Measurements from ENCODE around the gene NHEJ1.
A peak's percentile ranks its signal among the peaks of the same experiment; 100 is the strongest.
"Not testable (repeated sequence)": the region's sequence is repeated elsewhere in the genome, so short reads cannot be mapped to it uniquely, and the experiment has no call there.

NHEJ1 gene, protein sequence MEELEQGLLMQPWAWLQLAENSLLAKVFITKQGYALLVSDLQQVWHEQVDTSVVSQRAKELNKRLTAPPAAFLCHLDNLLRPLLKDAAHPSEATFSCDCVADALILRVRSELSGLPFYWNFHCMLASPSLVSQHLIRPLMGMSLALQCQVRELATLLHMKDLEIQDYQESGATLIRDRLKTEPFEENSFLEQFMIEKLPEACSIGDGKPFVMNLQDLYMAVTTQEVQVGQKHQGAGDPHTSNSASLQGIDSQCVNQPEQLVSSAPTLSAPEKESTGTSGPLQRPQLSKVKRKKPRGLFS

DNA sequence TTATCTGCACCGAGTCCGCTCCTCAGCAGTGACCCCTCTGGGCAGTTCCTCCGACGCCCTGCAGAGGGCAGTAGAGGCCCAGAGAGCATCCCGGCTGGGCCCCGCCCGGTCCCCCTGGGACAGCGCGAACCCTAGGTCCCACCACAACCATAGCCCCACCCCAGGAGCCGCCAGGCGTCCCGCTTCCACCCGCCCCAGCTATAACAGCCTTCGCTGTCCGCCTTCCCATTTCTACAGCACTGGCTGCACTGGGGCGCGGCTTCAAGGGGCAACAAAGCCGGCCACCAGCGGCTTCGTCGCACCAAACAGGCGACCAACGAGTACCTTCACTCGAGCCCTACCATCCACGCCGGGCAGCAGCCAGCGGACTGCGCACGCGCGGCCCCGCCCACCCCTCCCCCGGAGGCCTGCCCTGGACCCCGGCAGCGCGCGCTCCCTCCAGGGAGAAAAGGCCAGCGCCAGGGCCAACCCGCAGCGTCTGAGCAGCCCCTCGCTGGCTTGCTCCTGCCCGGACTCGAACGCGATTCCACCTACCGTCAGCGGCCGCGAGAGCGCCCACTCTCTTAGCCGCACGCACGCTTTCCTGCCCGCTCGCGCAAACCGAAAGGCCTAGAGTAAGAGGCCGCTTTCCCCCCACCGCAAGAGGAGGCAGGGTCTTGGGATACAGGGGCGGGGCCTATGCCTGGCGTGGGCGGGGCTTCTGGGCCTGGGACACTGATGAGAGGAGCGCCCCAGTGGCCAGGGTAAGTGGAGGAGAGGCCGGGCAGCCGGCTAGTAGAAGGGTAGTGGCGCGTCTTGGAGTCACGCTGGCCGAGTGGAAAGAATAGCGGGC lies at the start of gene NHEJ1:
Gene NHEJ1 (minus strand): TSS at position 630 of the 832 bp plus-strand sequence. CDS start 2,453 bp downstream, outside the sequence.
- peak; percentile 97 for DNase-seq

DNA sequence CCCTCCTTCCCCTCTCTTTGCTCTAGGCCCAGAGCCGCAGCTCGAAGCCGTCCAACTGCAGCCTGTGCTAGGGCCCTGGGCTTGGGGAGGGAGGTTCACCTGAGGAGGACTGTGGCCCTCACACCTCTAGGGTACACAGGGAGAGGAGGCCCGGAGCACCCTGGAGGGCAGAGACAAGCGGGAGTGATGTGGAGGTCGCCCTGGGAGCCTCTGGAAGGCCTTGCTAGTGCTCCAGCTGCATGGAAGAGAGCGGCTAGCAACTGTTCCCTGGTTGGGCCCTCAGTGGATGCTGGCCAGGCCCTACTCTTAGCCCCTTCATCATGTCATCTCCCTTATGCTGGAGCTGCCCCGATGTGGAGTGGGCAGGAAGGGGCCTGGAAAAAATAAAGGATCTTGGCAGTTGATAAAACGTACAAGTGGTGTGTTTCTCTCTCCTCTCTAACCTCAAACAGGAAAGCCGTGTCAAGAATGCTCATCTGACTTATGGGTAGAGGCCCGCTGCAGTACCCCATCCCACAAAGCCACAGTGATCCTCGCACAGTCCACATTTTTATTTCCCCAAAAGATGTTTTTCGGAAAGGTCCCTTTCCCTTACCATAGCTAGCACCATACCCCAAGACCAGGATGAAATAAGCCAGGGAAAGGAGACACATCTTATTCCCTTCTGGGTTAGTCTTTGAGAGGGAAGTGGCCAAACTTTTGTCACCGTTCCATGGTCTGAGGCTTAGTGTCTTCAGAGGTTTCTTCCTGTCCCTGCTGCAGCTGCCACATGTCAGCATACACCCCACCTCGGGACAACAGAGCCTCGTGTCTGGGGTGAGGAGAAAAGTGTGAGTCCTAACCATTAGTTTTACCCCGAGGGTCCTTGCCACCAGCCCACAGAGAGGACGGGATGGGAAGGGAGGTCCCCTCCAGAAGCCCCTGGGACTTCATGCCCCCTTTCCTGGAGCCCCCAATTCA lies 48.9 kb upstream of the NHEJ1 start:
- DNase-seq: peak; percentile 73

DNA sequence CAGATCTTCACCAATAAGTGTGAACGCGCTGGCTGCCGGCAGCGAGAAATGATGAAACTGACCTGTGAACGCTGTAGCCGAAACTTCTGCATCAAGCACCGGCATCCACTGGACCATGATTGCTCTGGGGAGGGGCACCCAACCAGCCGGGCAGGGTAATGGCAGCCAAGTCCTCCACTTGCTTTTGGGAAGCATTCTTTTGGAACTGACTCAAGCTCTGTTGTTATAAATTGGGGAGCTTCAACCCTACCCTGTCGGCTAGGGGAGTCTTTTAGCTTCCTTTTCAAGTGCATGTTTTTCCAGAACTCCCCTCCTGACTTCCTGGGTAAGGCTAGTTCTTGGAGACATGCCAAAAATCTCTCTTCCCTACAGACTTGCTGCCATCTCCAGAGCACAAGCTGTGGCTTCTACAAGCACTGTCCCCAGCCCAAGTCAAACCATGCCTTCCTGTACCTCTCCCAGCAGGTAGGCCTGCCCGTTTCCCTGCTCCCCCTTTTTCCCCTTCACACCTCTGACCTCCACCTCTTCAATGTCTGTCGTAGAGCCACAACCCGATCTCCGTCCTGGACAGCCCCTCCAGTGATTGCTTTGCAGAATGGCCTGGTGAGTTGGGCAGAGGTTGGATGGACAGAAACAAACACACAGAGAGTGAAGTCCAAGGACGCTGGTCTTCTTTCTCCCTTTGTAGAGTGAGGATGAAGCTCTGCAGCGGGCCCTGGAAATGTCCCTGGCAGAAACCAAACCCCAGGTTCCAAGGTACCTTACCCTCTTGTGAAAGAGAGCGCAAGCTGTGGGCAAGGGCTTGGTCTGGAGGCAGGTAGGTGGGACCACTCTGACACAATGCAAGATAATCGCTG lies 47.5 kb upstream of the NHEJ1 start:
- peak; percentile 26 for DNase-seq

DNA sequence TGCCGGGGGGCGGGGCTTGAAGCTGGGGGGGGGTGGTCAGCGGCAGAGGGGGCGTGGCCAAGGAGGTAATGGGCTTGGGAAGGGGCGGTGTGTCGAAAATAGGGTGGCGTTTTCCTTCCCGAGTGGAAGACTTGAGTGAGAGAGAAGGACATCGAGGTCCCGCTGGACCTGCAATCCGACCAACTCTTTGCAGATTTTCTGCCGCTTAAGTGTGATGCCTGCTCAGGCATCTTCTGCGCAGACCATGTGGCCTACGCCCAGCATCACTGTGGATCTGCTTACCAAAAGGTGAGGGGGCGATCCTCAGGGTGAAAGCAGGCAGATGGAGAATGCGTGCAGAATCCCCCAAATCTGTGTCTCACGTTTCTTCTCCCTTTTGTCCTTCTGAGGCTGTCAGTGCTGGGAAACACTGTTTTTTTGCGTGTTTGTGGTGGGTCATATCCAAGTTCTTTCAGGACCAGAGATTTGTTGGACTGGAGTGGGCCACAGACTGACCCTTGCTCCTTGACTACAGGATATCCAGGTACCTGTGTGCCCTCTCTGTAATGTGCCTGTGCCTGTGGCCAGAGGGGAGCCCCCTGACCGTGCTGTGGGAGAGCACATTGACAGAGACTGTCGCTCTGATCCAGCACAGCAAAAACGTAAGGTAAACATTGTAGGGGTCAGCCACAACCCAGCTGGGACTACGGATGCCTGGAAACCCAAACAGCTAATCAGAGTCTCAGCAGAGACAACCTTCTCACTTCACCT lies 46.7 kb upstream of the NHEJ1 start:
- DNase-seq: no peak

DNA sequence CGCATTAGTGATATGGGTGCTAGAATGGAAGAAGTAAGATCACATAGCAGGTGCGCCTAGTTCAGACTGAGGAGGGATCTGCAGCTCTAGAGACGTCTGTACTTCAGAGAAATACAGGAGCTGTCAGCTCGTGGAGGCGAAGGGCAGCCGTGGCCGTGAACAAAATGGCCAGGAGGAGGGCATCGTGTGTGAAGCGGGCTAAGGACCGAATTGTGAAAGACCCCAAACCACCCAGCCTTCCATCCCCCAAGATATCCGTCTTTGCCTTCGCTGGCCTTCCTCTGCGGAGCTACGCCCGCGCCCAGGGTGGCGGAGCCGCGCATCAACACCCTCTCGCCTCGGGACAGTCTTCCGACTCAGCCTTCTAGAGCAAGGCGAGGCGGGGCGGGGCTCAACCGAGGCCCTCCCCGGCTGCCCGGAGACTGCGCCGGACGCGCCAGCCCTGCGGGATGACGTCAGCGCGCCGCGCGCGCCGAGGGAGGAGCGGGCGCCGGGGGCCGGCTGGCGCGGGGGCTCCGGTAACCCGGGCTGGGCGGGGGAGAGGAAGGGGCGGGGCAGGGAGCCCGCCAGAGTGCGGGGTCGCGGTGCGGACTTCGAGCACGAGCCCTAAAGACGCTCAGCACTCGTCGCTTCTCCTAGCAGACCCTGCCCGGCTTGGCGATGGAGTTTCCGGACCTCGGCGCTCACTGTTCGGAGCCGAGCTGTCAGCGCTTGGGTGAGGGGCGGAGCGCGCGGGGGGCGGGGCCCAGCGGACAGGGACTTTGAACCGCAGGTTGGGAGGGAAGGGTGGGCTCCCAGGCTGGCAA lies 45.9 kb upstream of the NHEJ1 start, which contains the start of gene ZFAND2B:
Gene ZFAND2B (plus strand): TSS at position 455 of the 806 bp plus-strand sequence. CDS start 206 bp downstream, at position 661.
- peak; percentile 98 for DNase-seq

DNA sequence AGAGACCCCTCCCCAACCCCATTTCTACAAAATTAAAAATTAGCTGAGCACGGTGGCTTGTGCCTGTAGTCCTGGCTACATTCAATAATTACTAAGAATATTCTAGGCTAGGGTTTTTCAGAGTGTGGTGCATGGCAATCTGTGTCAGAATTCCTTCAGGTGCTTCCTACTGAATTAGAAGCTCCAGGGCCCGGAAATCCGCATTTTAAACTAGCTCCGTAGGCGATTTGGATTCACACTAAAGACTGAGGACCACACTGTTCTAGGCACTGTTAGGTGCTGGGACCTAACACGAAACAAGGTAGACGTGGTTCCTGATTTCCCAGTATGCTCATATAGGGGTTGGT lies 45.3 kb upstream of the NHEJ1 start:
- DNase-seq: no peak

DNA sequence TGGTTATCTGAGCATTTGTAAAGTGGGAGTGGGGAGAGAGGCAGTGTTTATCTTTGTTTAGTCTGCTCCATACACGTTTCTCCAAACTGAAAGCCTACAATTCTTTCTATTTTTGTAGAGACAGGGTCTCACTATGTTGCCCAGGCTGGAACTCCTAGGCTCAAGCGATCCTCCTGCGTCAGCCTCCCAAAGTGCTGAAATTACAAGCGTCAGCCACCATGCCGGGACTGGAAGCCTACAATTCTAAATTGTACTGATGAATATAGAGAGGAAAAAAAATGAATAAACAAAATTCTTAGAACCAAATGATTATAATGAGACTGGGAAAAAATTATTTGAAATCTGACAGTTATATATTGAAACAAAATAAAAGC lies 44.5 kb upstream of the NHEJ1 start:
- no peak for DNase-seq

DNA sequence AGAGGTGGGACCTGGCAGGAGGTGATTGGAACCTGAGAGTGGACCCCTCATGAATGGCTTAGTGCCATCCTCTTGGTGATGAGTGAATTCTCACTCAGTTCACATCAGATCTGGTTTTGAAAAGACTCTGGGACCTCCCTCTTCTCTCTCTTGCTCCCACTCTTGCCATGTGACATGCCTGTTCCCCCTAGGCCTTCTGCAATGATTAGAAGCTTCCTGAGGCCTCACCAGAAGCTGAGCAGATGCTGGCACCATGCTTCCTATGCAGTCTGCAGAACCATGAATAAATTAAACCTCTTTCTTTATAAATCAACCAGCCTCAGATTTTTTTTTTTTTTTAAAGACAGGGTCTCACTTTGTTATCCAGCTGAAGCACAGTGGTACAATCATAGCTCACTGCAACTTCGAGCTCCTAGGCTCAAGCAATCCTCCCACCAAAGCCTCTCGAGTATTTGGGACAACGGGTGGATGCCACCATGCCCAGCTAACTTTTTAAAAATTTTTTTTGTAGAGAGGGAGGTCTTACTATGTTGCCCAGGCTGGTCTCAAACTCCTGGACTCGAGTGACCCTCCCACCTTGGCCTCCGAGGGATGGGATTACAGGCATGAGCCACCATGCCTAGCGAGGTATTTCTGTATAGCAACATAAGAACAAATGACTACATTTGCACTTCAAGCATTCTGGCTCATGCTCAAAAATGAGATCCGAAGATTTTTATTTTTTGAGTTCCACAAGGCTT lies 44.0 kb upstream of the NHEJ1 start:
- no peak for DNase-seq

DNA sequence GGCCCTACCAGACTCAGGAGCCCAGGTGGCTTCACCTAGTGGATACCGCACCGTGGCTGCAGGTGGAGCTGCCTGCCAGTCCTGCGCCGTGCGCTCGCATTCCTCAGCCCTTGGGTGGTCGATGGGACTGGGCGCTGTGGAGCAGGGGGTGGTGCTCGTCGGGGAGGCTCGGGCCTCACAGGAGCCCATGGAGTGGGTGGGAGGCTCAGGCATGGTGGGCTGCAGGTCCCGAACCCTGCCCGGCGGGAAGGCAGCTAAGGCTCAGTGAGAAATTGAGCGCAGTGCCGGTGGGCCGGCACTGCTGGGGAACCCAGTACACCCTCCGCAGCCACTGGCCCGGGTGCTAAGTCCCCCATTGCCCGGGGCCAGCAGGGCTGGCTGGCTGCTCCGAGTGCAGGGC lies 40.7 kb upstream of the NHEJ1 start:
- DNase-seq: not testable (repeated sequence)

DNA sequence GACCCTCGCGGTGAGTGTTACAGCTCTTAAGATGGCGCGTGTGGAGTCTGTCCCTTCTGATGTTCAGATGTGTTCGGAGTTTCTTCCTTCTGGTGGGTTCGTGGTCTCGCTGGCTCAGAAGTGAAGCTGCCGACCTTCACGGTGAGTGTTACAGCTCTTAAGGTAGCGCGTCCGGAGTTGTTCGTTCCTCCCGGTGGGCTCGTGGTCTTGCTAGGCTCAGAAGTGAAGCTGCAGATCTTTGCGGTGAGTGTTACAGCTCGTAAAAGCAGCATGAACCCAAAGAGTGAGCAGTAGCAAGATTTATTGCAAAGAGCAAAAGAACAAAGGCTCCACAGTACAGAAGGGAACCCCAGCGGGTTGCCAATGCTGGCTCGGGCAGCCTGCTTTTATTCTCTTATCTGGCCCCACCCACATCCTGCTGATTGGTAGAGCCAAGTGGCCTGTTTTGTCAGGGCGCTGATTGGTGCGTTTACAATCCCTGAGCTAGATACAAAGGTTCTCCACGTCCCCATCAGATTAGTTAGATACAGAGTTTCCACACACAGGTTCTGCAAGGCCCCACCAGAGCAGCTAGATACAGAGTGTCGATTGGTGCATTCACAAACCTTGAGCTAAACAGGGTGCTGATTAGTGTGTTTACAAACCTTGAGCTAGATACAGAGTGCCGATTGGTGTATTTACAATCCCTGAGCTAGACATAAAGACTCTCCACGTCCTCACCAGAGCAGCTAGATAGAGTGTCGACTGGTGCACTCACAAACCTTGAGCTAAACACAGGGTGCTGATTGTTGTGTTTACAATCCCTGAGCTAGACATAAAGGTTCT lies 40.1 kb upstream of the NHEJ1 start:
- DNase-seq: not testable (repeated sequence)

DNA sequence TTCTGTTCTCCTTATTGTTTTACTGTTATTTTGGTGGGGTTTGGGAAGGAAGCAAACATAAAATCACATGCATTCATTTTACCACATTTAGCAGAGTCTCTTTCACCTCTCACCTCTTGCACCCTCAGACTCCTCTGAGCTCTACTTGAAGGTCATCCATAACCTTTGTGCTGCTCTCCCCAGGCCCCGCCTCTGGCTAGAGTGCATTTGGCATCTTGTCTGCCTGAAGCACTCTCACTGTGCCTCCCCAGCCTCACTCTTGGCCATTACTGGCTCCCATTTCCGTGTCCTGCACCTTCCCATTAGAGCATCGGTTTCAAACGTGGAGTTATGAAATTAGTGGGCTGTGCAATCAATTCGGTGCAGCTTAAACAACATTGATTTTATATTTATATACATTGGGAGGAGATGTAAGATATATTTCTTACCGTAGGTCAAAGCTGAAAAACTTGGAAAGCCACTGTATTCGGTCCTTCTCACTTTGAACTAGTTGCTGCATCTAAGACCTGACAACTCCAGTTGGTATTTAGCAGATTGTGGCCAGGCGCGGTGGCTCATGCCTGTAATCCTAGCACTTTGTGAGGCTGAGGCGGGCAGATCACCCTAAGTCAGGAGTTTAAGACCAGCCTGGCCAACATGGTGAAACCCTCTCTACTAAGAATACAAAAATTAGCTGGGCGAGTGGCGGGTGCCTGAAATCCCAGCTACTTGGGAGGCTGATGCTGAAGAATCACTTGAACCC lies 39.0 kb upstream of the NHEJ1 start:
- no peak for DNase-seq

DNA sequence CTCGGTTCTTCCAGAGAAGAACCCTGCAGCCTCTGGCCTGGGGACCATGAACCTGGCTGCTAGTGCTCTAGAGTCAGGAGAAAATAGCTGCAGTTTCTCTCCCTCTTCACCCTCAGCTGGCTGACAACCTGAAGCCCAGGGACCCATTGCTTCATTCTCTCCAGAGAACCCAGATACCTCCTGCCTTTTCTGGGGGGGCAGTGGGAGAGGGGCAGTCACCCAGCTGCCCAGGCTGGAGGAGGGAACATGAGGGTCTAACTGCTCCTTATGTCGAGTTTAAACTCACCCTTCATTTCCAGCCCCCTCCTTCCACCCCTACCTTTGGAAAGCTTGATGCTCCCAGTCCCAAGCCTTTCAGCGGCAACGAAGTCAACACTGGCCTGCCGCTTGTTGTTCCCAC lies 38.4 kb upstream of the NHEJ1 start:
- DNase-seq: no peak

DNA sequence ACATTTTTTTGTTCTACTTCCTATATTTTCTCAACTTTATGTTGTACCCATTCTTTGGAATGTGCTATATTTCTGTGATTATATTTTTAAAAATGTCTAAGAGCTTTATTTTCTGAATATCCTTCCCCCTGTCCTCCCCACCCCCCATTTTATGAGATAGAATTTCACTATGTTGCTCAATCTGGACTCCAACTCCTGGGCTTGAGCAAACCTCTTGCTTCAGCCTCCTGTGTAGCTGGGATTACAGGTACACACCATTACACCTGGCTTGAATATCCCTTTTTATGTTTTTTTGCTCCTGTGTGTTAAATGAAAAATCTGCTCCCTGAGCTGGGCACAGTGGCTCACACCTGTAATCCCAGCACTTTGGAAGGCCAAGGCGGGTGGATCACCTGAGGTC lies 36.8 kb upstream of the NHEJ1 start:
- DNase-seq: no peak

DNA sequence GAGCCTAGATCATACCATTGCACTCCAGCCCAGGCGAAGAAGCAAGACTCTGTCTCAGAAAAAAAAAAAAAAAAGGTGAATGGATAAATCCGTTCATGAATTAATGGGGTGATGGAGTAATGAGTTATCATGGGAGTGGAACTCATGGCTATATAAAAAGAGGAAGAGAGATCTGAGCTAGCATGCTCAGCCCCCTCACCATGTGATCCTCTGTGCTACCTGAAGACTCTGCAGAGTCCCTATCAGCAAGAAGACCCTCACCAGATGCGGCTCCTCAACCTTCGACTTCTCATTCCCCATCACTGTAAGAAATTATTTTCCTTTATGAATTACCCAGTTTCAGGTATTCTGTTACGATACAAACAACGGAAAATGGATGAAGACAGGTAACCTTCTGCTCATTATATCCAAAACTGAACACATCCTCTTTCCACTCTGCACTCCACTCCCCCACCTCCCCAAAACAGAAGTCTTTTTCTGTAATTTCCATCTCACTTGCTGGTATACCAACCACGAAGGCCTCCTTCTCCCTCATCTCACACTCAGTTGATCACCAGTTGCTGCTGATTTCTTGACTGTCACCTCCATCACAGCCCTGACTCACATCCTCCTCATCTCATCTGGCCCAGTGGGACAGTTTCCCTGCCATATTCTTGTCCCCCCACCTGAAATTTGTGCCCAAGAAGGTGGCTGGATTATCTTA lies 26.3 kb upstream of the NHEJ1 start:
- no peak for DNase-seq

DNA sequence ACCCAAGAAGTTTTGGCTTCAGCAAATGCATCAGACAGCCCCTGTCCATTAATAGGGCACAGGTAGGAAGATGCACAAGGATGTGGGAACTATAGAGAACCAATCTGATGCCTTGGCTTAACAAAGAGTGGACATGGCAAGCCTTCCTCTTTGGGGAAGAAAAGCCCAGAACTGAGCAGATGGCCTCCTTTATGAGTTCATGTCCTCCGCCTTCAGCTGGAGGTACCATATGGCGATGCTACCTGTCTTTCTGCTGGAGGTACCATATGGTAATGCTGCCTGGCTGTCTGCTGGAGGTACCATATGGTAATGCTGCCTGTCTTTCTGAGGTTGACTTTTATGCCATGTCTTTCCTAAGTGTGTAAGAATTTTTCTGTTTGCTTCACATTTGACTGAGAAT lies 23.5 kb upstream of the NHEJ1 start:
- no peak for DNase-seq

DNA sequence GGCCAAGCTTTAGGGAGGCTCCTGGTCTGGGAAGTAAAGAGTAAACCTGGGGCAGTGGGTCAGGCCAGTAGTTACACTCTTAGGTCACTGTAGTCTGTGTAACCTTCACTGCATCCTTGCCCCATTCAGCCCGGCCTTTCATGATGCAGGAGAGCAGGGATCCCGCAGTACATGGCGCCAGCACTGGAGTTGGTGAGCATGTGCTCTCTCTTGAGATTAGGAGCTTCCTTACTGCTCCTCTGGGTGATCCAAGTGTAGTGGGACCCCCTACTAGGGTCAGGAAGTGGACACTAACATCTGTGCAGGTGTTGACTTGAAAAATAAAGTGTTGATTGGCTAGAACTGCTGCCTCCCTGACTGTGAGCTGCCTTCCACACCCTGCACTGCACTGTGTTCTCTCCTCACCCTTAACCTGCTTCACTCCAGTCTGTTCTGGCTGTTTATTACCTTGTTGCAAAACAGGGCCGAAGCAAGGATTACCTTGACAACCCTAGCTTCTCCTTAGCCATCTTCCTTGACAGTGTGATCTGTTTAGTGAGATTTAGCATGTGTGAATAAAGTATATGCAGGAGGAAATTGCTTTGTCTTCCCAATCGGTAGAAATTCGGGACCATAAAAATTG lies 22.6 kb upstream of the NHEJ1 start:
- DNase-seq: no peak

Data from hematopoietic multipotent progenitor cell treated with erythropoietin and hydrocortisone succinate and interleukin-3 and kit ligand, for 4 days (in vitro differentiated cells).